PC-3 (cell line): ENCODE measurements around the gene AP1AR. TPM values are rescaled to one million over a fixed set of nuclear protein-coding genes. Genes with fewer than 3 reads are reported as not detected.

ENCODE experiments used
- ATAC-seq: fragments of 200-7000 bp; cut with Tn5 transposase; 2 replicates; pipeline ENCODE4 v1.9.1; 2020; ENCODE audit warnings: mild to moderate bottlenecking, moderate library complexity
- BruUV-seq: library from RNA; stranded (reverse); fragments of 400-500 nt; replicated peaks from 2 replicates; lab custom pipeline; 2021; lab: Mats Ljungman, UMichigan
- CTCF ChIA-PET: fragments of 300-600 bp; sonication (Branson Sonifier 250); formaldehyde crosslinking; loops from one replicate; lab custom pipeline; 2022; ENCODE audit warnings: antibody characterized with exemption; lab: Charles Lee
- POLR2A ChIA-PET: fragments of 300-600 bp; sonication (Branson Sonifier 250); formaldehyde crosslinking; loops from one replicate; lab custom pipeline; 2022; ENCODE audit warnings: antibody characterized with exemption; ENCODE audit not compliant: unreplicated experiment; lab: Charles Lee
- DNase-seq: peaks from one replicate; pipeline ENCODE4 v3.0.0-alpha.2; 2015
- H2AFZ ChIP-seq: fragments of 300-600 bp; sonication (generic); 2 replicates; pipeline ENCODE4 v1.6.0; 2016; ENCODE audit warnings: antibody characterized with exemption, low read length
- H3F3A ChIP-seq: fragments of 300-600 bp; sonication (generic); one replicate; pipeline ENCODE4 v1.6.0; 2017; ENCODE audit warnings: antibody characterized with exemption, low read length, control low read depth, mild to moderate bottlenecking; ENCODE audit not compliant: unreplicated experiment
- H3K27ac ChIP-seq: fragments of 300-600 bp; sonication (generic); 2 replicates; pipeline ENCODE4 v1.5.1; 2016; ENCODE audit warnings: mild to moderate bottlenecking, low read length
- H3K27me3 ChIP-seq: fragments of 300-600 bp; sonication (generic); 2 replicates; pipeline ENCODE4 v1.6.1; 2016; ENCODE audit warnings: low read length, mixed read lengths
- H3K36me3 ChIP-seq: fragments of 300-600 bp; sonication (generic); 2 replicates; pipeline ENCODE4 v1.6.1; 2016; ENCODE audit warnings: low read depth, mixed run types, low read length, mixed read lengths
- H3K4me1 ChIP-seq: fragments of 300-600 bp; sonication (generic); 2 replicates; pipeline ENCODE4 v1.5.1; 2016; ENCODE audit warnings: low read length; ENCODE audit not compliant: insufficient read depth
- H3K4me2 ChIP-seq: fragments of 300-600 bp; sonication (generic); 2 replicates; pipeline ENCODE4 v1.6.0; 2016; ENCODE audit warnings: low read length
- H3K4me3 ChIP-seq: fragments of 300-600 bp; sonication (generic); 2 replicates; pipeline ENCODE4 v1.5.1; 2016; ENCODE audit warnings: mild to moderate bottlenecking, low read length, mixed read lengths
- H3K79me2 ChIP-seq: fragments of 300-600 bp; sonication (generic); 2 replicates; pipeline ENCODE4 v1.6.1; 2017; ENCODE audit warnings: low read length, mixed read lengths
- H3K9ac ChIP-seq: fragments of 300-600 bp; sonication (generic); 2 replicates; pipeline ENCODE4 v1.6.0; 2016; ENCODE audit warnings: mild to moderate bottlenecking, low read length
- H3K9me2 ChIP-seq: fragments of 300-600 bp; sonication (generic); replicated peaks from 2 replicates; pipeline ENCODE4 v1.6.1; 2016; ENCODE audit warnings: mixed run types, low read length, mixed read lengths
- H3K9me3 ChIP-seq: fragments of 300-600 bp; sonication (generic); 2 replicates; pipeline ENCODE4 v1.6.1; 2016; ENCODE audit warnings: low read length, mixed read lengths
- H4K20me1 ChIP-seq: fragments of 300-600 bp; sonication (generic); 2 replicates; pipeline ENCODE4 v1.6.1; 2016; ENCODE audit warnings: low read length, mixed read lengths
- CTCF ChIP-seq: fragments of 300-600 bp; sonication (generic); conservative IDR thresholded peaks from 2 replicates; pipeline ENCODE4 v1.5.1; 2017; ENCODE audit warnings: antibody characterized with exemption, low read depth, mild to moderate bottlenecking, low read length
- EZH2 ChIP-seq: fragments of 300-600 bp; sonication (generic); IDR thresholded peaks from one replicate; pipeline ENCODE4 v1.6.1; 2017; ENCODE audit warnings: antibody characterized with exemption, mild to moderate bottlenecking, low read length; ENCODE audit not compliant: unreplicated experiment
- EZH2phosphoT487 ChIP-seq: fragments of 300-600 bp; sonication (generic); IDR thresholded peaks from 2 replicates; pipeline ENCODE4 v1.6.1; 2018; ENCODE audit warnings: mild to moderate bottlenecking, antibody characterized with exemption, low read length, borderline replicate concordance
- intact Hi-C: fragments of 100-400 bp; cut with micrococcal nuclease; formaldehyde crosslinking; loops from 2 replicates; pipeline ENCODE4 v1.9.0; 2023
- total RNA-seq: library from RNA; depleted of rRNA; stranded (reverse); fragments of >200 nt; gene quantifications from 2 replicates; pipeline ENCODE4 v1.2.3, GENCODE V29; 2014

AP1AR gene
- total RNA-seq, 1 experiment from 2014 or later: 34.6 TPM

- ATAC-seq: no peak
Observed at GRCh38 chr4:112279025-112279881, 47.7 kb downstream of the AP1AR start.

GRCh38 chr4:112279882-112280315 is 48.3 kb downstream of the AP1AR start:
- no peaks in the 10 kb centered on the region for H3K27me3 ChIP-seq
- H3K4me3 ChIP-seq: no peak overlapping the region
- no peaks in the 10 kb centered on the region for H3K9me3 ChIP-seq
- no peaks in the 10 kb centered on the region; the same call in 1 of the 2 replicates for H3K36me3 ChIP-seq
- H3K27ac ChIP-seq: no peak overlapping the region
- ATAC-seq: no peak
- no peak for DNase-seq
- H2AFZ ChIP-seq: no peak overlapping the region
- H3K4me2 ChIP-seq: no peak overlapping the region
- H3K79me2 ChIP-seq: peaks cover 61% of the 10 kb centered on the region
- BruUV-seq: no TSS peak
- H4K20me1 ChIP-seq: no peaks in the 10 kb centered on the region
- H3K9me2 ChIP-seq: no peaks in the 10 kb centered on the region
- no peak overlapping the region for H3K9ac ChIP-seq
- POLR2A ChIA-PET: no interaction called here
- CTCF ChIA-PET: no interaction called here
- no peak for TF ChIP-seq EZH2phosphoT487
- no peak for TF ChIP-seq EZH2
- TF ChIP-seq CTCF: no peak
- H3F3A ChIP-seq: no peaks in the 10 kb centered on the region
- H3K4me1 ChIP-seq: no peaks in the 10 kb centered on the region
- intact Hi-C loops: no loop called here

More at GRCh38 chr4:112279025-112279881, 47.7 kb downstream of the AP1AR start:
- H3K4me1 ChIP-seq: no peaks in the 10 kb centered on the region
- no peak overlapping the region for H3K4me2 ChIP-seq
- H3K27ac ChIP-seq: no peak overlapping the region
- no peaks in the 10 kb centered on the region for H4K20me1 ChIP-seq
- BruUV-seq: no TSS peak
- no peak for DNase-seq
- H2AFZ ChIP-seq: no peak overlapping the region
- H3K27me3 ChIP-seq: no peaks in the 10 kb centered on the region
- no peaks in the 10 kb centered on the region for H3K9me3 ChIP-seq
- ChIA-PET POLR2A (no interaction called here), CTCF (no interaction called here)
- peaks cover 55% of the 10 kb centered on the region for H3K79me2 ChIP-seq
- H3K36me3 ChIP-seq: no peaks in the 10 kb centered on the region; the same call in 1 of the 2 replicates
- no peak overlapping the region for H3K4me3 ChIP-seq
- TF ChIP-seq EZH2 (no peak), EZH2phosphoT487 (no peak), CTCF (no peak)
- no peaks in the 10 kb centered on the region for H3F3A ChIP-seq
- no peak overlapping the region for H3K9ac ChIP-seq
- H3K9me2 ChIP-seq: no peaks in the 10 kb centered on the region
- intact Hi-C loops: no loop called here
